Measurements from ENCODE around the gene CACNA1A.

Gene CACNA1A

DNA sequence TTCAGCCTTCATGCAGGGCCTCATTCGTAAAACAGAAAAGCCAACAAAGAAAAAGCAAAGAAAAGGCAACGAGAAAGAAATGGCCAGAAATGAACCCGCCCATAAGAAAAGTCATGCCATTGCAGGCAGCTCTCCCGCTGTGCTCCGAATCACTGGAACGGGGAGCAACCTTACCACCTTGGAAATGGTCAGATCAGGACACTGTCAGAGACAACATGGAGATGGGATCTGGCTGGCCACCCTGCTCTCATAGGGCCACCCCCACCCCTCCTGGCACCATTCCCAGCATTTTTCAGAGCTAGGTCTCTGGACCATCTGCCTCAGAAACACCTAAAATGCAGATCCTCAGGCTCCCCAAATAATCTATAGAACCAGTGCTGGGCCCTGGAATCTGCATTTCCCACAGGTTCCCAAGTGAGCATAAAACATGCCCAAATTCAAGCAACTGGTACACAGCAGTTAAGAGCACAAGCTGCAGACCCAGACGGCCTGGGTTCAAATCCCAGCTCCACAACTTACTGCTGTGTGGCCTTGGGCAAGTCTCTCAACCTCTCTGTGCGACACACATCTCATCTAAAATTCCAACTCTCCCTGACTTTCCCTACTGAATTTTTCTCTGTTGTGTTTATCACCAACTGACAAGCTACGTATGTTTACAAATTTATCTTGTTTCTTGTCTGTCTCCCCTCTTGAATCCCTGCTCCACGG lies 204.5 kb downstream of the CACNA1A start:
- no peak for DNase-seq

DNA sequence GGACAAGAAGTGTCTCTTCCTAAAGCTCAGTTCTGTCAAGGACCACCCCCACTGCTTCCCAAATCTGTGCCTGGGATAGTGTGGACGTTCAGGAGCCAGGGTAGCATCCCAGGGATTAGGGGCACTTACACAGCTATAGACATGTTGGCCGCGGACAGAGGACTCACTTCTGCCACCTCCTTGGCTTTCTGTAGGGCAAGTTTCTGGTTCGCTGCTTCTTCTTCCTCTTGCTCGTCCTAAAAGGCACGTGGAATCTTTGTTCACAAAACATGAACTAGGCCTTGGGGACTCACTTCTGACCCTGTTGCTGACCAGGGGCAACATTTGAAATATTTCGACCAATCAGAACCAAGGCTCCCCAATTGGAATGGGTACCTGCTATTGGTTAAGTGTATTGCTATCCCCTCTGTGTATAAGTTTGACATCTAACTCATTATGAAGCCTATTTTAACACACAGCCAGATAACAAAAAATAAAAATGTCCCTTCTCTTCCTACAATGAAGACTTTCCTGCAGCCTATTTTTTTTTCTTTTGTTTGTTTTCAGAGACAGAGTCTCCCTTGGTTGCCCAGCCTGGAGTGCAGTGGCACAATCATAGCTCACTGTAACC lies 205.8 kb downstream of the CACNA1A start:
- DNase-seq, result no peak

DNA sequence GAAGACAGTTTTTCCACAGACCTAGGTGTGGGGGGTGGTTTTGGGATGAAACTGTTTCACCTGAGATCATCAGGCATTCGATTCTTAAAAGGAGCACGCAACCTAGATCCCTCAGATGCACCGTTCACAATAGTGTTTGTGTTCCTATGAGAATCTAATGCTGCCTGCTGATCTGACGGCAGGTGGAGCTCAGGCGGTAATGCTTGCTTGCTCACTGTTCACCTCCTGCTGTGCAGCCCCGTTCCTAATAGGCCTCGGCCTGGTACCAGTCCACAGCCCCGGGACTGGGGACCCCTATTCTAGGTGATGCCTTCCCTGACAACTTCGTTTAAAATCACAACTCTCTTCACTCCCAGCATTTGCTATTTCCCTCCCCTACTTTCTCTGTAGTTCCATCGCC lies 206.4 kb downstream of the CACNA1A start:
- DNase-seq, result no peak

- no peak for DNase-seq
Observed at GRCh38 chr19:13298565-13299481, 207.5 kb downstream of the CACNA1A start.

- DNase-seq, result no peak
Observed at GRCh38 chr19:13297023-13297422, 209.3 kb downstream of the CACNA1A start.

GRCh38 chr19:13294812-13295567 lies 211.3 kb downstream of the CACNA1A start:
- no peak for DNase-seq

GRCh38 chr19:13291913-13292312 lies 214.4 kb downstream of the CACNA1A start:
- no peak for DNase-seq

- no peak for DNase-seq
Observed at GRCh38 chr19:13290741-13291140, 215.5 kb downstream of the CACNA1A start.

GRCh38 chr19:13289295-13289694 lies 217.0 kb downstream of the CACNA1A start:
- no peak for DNase-seq

GRCh38 chr19:13286195-13286985 lies 219.9 kb downstream of the CACNA1A start:
- DNase-seq, result no peak

DNA sequence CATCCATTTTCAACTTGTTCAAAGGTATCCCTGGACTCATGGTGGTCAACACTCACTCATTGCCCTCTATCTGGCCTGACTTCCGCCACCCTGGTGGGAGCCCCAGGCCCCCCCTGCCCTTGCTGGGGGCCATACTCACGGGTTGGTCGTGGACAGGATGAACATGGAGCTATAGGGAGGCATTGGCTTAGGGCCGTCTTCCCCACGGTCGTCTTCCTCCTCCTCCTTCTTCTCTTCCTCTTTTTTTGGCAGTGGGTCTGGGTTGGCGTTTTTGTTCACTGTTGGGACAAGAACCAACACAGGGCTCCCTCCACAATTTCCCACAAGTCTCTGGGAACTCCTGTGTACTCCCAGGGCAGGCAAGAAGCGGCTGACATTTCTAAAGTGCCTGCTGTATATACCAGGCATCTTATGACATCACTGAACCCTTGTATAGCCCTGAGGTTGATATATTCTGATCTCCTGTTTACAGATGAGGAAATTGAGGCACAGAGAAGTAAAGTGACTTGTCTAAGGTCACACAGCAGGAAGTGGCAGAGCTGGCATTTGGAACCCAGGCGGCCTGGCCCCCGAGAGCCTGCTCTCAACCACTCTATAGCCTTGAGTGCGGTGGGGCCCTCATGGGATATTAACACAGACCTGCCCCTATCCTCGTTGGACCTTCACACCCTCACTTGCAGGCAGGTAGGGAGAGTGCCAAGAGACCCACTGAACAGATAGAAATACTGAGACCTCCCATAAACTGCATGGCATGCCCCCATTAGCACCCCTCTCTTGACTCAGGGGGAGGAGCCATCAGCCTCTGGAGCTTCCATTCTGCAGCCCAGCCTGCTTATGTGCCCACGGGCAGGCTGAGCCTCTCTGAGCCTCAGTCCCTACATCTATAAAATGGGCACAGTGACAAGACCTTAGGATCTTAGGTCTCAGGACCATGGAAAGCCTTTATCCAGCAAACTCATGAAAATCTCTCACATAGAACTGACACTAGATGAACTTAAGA lies 221.1 kb downstream of the CACNA1A start:
- no peak for DNase-seq

DNA sequence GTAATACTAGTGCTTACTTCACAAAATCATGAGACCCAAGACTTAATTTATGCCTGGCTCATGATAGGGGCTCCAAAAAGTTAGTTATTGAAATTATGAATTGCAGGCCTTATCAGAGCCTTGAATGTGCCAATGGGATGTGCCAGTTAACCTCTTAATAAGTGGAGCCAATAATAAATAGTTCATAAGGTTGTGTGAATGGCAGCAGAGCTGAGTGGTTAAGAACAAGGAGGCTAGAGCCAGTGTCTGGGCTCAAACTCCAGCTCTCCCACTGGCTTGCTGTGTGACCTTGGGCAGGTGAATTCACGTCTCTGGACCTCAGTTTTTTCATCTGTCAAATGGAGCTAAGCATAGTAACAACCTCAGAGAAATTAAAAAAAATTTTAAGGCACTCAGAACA lies 222.4 kb downstream of the CACNA1A start:
- no peak for DNase-seq

GRCh38 chr19:13282486-13283065 lies 223.7 kb downstream of the CACNA1A start:
- DNase-seq, result no peak

DNA sequence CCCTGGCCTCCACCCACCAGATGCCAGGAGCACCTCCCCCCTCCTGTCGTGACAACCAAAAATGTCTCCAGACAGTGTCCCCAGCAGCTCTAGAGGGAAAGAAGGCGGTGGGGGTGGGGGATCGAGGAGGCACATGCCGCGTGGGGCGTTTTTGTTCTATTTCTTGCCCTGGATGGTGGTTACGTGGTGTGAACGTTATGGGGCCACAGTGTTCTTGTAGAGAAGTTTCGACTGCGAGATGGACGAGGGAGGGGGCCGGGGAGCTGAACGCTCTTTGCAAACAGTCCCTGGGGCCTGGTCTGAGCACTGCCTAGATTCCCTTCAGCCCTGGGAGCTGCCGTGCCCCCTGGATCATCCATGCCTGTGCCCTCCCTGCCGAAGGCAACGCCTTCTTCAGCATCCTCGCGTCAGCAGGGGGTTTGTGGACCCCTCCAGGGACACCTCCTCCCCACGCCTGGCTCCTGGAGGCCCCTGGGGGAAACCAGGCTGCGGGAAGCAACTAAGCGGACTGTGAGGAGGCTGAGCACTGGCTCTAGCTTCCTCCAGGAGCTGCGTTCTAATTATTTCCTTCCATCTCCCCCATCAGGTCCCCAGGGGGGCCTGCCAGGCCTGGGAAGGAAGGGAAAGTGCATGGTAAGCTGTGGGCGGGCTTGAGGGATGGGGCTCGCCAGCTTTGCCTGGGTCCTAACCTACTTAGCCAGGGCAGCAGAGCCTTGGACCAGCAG lies 224.6 kb downstream of the CACNA1A start:
- DNase-seq, result no peak

GRCh38 chr19:13277104-13277809 lies 229.0 kb downstream of the CACNA1A start:
- peak; percentile 62 for DNase-seq

DNA sequence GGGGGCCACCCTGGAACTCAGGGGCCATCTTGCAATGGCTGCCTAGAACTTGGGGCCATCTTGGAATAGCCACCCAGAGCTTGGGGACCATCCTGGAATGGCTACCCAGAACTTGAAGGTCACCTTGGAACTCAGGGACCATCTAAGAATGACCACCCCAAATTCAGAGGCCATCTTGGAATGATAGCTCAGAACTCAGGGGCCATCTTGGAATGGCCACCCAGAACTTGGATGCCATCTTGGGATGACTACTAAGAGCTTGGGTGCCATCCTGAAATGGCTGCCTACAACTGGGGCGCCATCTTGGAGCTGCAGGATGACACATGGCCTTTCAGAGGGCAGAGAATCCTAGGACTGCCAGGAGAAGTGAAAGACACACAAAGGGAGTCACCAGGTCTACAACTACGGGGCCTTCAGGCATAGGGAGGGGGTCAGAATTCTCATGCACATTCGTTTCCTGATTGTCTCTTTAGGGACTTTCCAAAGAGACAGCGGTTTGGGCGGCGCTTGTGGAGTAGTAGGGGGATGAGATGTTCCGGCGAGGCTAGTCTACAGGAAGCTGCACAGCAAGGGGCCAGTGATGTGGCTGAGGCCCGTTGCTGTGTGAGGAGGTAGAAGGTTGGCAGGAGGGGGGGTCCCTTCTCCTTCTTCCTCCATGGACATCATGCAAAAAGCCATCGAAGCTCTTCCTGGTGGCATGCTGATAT lies 231.1 kb downstream of the CACNA1A start:
- DNase-seq, result no peak

DNA sequence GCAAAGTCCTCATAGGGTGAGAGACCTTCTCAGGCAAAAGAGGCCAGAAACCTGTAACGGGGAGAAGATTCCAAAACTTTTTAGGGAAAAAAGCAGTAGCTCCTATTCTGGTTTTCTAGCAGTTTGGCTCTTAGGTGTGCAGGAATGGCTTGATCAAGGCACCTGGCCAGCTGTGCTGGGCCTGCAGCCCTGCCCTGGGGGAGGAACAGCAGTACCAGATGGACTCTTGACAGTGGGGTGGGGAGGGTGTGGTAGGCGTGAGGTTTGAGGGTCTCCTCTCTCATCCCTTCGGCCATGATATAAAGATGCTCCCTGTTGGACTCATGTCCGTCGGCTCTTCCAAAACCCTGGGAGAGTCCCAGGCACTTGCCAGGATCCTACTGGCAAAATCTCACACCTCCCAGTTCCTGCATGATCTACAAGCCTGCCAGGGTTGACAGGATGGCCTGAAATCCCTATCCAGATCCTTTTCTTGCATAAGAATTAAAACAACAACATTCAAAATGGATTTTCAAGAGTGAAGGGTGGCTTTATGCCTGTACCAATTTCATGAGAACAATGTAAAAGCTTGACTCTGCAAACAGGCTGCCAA lies 235.7 kb downstream of the CACNA1A start:
- DNase-seq, result no peak

DNA sequence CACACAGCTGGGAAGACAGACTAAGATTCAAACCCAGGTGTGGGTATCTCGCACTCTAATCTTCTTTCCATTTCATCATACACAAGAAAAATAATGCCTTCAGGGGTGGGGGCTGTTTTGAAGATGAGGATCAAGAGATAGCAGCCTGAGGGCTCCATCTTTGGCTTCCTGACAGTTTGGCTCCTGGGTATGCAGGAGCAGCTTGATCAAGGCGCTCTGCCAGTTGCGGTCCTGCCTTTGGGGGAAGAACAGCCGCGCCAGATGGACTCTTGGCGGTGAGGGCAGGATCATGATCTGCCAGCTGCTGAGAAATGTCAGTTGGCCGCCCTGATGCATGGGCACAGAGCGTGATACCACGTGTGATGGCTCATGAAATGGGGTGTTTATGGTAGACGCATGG lies 236.9 kb downstream of the CACNA1A start:
- no peak for DNase-seq

All from activated gamma-delta T cell treated with Interleukin-2 at 50 U/mL for 16 hours (primary cell).